Fibroblast of pulmonary artery (primary cell): ENCODE measurements around the gene NGF.

Source experiments
- DNase-seq: peaks from one replicate; pipeline ENCODE4 v3.0.0-alpha.2; 2010; ENCODE audit warnings: low read depth
- H3K4me3 ChIP-seq: replicated peaks from 2 replicates; pipeline ENCODE4 v1.5.1; 2011; ENCODE audit warnings: low read depth, mild to moderate bottlenecking, control low read depth, low read length, moderate library complexity
- CTCF ChIP-seq: IDR thresholded peaks from 2 replicates; pipeline ENCODE4 v1.5.1; 2011; ENCODE audit warnings: mild to moderate bottlenecking, control low read depth, low read length, inconsistent platforms; ENCODE audit errors: missing control alignments

NGF gene

GRCh38 chr1:115275216-115275615 is 62.8 kb downstream of the NGF start:
- peak; percentile 35 for DNase-seq
- H3K4me3 ChIP-seq: no peak overlapping the region
- TF ChIP-seq CTCF: peak; percentile 47

- TF ChIP-seq CTCF: no peak
- H3K4me3 ChIP-seq: no peak overlapping the region
- no peak for DNase-seq
Observed at GRCh38 chr1:115274467-115274866, 63.6 kb downstream of the NGF start.

GRCh38 chr1:115266729-115267421 is 71.2 kb downstream of the NGF start:
- H3K4me3 ChIP-seq: no peak overlapping the region

GRCh38 chr1:115265099-115265498 is 73.0 kb downstream of the NGF start:
- no peak for TF ChIP-seq CTCF
- H3K4me3 ChIP-seq: no peak overlapping the region
- DNase-seq: no peak

More at GRCh38 chr1:115266729-115267421, 71.2 kb downstream of the NGF start:
- DNase-seq: peak; percentile 71
- TF ChIP-seq CTCF: no peak

- DNase-seq: no peak
- no peak overlapping the region for H3K4me3 ChIP-seq
- TF ChIP-seq CTCF: no peak
Observed at GRCh38 chr1:115262886-115263285, 75.2 kb downstream of the NGF start.

- no peak for TF ChIP-seq CTCF
- no peak for DNase-seq
- H3K4me3 ChIP-seq: no peak overlapping the region
Observed at GRCh38 chr1:115261496-115261895, 76.6 kb downstream of the NGF start.

GRCh38 chr1:115258302-115258866 is 79.7 kb downstream of the NGF start:
- no peak for TF ChIP-seq CTCF
- no peak overlapping the region for H3K4me3 ChIP-seq

More at GRCh38 chr1:115258302-115258866, 79.7 kb downstream of the NGF start:
- peak; percentile 82 for DNase-seq
